Measurements from ENCODE around the gene CYP4F12. TPM values are rescaled to one million over a fixed set of nuclear protein-coding genes. Genes with fewer than 3 reads are reported as not detected.

The CYP4F12 gene
- total RNA-seq, 1 experiment from 2014 or later, result 5.7 TPM

DNA sequence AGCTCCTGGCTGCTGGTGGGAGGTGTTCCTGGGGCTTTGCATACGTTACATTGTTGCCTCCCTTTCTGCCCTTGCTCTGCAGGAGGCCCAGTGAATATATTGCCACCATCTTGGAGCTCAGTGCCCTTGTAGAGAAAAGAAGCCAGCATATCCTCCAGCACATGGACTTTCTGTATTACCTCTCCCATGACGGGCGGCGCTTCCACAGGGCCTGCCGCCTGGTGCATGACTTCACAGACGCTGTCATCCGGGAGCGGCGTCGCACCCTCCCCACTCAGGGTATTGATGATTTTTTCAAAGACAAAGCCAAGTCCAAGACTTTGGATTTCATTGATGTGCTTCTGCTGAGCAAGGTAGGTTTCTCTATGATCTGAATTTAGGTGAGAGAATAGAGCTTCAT lies 10.5 kb downstream of the CYP4F12 start:
- H3K9me2 ChIP-seq (ENCODE audit: insufficient read depth), result no peaks in the 10 kb centered on the region
- ChIA-PET CTCF (no interaction called here), POLR2A (ENCODE audit: unreplicated experiment) (no interaction called here)
- H3K4me1 ChIP-seq (replicated peaks; ENCODE audit: insufficient read depth), result no peaks in the 10 kb centered on the region
- no peaks in the 10 kb centered on the region for H3K79me2 ChIP-seq (ENCODE audit: low read depth)
- DNase-seq, result no peak
- no peak overlapping the region for H3K4me3 ChIP-seq
- no peaks in the 10 kb centered on the region for H3F3A ChIP-seq (ENCODE audit: insufficient read depth, low read depth)
- no peaks in the 10 kb centered on the region for H3K36me3 ChIP-seq (ENCODE audit: low read depth)
- no peak overlapping the region for H3K27ac ChIP-seq
- no TSS peak for BruUV-seq (replicated peaks)
- intact Hi-C loops (cut with micrococcal nuclease; ENCODE audit: unreplicated experiment), result no loop called here
- no peaks in the 10 kb centered on the region for H4K20me1 ChIP-seq (ENCODE audit: insufficient read depth)
- no peaks in the 10 kb centered on the region for H3K27me3 ChIP-seq (ENCODE audit: insufficient read depth, low read depth)
- no peak for TF ChIP-seq EZH2 (IDR thresholded peaks at IDR 0.05; ENCODE audit: low read depth)
- TF ChIP-seq, protein P1, sequence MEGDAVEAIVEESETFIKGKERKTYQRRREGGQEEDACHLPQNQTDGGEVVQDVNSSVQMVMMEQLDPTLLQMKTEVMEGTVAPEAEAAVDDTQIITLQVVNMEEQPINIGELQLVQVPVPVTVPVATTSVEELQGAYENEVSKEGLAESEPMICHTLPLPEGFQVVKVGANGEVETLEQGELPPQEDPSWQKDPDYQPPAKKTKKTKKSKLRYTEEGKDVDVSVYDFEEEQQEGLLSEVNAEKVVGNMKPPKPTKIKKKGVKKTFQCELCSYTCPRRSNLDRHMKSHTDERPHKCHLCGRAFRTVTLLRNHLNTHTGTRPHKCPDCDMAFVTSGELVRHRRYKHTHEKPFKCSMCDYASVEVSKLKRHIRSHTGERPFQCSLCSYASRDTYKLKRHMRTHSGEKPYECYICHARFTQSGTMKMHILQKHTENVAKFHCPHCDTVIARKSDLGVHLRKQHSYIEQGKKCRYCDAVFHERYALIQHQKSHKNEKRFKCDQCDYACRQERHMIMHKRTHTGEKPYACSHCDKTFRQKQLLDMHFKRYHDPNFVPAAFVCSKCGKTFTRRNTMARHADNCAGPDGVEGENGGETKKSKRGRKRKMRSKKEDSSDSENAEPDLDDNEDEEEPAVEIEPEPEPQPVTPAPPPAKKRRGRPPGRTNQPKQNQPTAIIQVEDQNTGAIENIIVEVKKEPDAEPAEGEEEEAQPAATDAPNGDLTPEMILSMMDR (conservative IDR thresholded peaks at IDR 0.05), result no peak
- no peaks in the 10 kb centered on the region for H3K9me3 ChIP-seq (ENCODE audit: insufficient read depth, low read depth)
- no peak overlapping the region for H3K4me2 ChIP-seq
- H2AFZ ChIP-seq, result no peak overlapping the region

DNA sequence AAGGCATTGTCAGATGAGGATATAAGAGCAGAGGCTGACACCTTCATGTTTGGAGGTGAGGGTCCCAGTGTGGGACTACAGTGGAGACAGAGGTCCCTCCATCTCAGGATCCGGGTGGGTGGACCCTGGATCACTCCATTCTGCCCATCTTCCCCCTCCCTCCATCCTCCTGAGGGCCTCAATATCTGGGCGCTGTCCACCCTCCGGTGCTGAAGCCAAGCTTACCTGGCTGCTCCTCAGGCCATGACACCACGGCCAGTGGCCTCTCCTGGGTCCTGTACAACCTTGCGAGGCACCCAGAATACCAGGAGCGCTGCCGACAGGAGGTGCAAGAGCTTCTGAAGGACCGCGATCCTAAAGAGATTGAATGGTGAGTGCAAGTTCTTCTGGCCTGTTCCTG lies 11.9 kb downstream of the CYP4F12 start:
- Histone ChIP-seq H3K4me1 (replicated peaks; ENCODE audit: insufficient read depth) (no peaks in the 10 kb centered on the region), H3K36me3 (ENCODE audit: low read depth) (no peaks in the 10 kb centered on the region), H2AFZ (no peak overlapping the region), H4K20me1 (ENCODE audit: insufficient read depth) (no peaks in the 10 kb centered on the region), H3K4me2 (no peak overlapping the region), H3F3A (ENCODE audit: insufficient read depth, low read depth) (no peaks in the 10 kb centered on the region), H3K9me2 (ENCODE audit: insufficient read depth) (no peaks in the 10 kb centered on the region), H3K4me3 (no peak overlapping the region), H3K27ac (no peak overlapping the region), H3K27me3 (ENCODE audit: insufficient read depth, low read depth) (no peaks in the 10 kb centered on the region), H3K9me3 (ENCODE audit: insufficient read depth, low read depth) (no peaks in the 10 kb centered on the region), H3K79me2 (ENCODE audit: low read depth) (no peaks in the 10 kb centered on the region)
- no TSS peak for BruUV-seq (replicated peaks)
- TF ChIP-seq EZH2 (IDR thresholded peaks at IDR 0.05; ENCODE audit: low read depth), result no peak
- TF ChIP-seq, protein P1 (conservative IDR thresholded peaks at IDR 0.05), result no peak
- ChIA-PET CTCF (no interaction called here), POLR2A (ENCODE audit: unreplicated experiment) (no interaction called here)
- intact Hi-C loops (cut with micrococcal nuclease; ENCODE audit: unreplicated experiment), result no loop called here
- peak in 1 of 2 experiments; percentile 16 for DNase-seq

GRCh38 chr19:15696654-15697194 lies 23.8 kb downstream of the CYP4F12 start:
- POLR2A ChIA-PET (ENCODE audit: unreplicated experiment), result no interaction called here
- H3K27ac ChIP-seq, result no peak overlapping the region
- H3K4me2 ChIP-seq, result no peak overlapping the region
- CTCF ChIA-PET, result no interaction called here
- no peak for DNase-seq
- H3K27me3 ChIP-seq (ENCODE audit: insufficient read depth, low read depth), result no peaks in the 10 kb centered on the region
- no peaks in the 10 kb centered on the region for H3K9me3 ChIP-seq (ENCODE audit: insufficient read depth, low read depth)
- BruUV-seq (replicated peaks), result no TSS peak
- no peaks in the 10 kb centered on the region for H3K9me2 ChIP-seq (ENCODE audit: insufficient read depth)
- H3F3A ChIP-seq (ENCODE audit: insufficient read depth, low read depth), result peaks cover 4% of the 10 kb centered on the region; the same call in 1 of the 2 replicates
- no peaks in the 10 kb centered on the region for H3K79me2 ChIP-seq (ENCODE audit: low read depth)
- H3K36me3 ChIP-seq (ENCODE audit: low read depth), result no peaks in the 10 kb centered on the region
- peaks cover 4% of the 10 kb centered on the region for H3K4me1 ChIP-seq (replicated peaks; ENCODE audit: insufficient read depth)
- TF ChIP-seq, protein P1 (conservative IDR thresholded peaks at IDR 0.05), result no peak
- TF ChIP-seq EZH2 (IDR thresholded peaks at IDR 0.05; ENCODE audit: low read depth), result no peak
- H3K4me3 ChIP-seq, result no peak overlapping the region
- no peak overlapping the region for H2AFZ ChIP-seq
- H4K20me1 ChIP-seq (ENCODE audit: insufficient read depth), result no peaks in the 10 kb centered on the region
- intact Hi-C loops (cut with micrococcal nuclease; ENCODE audit: unreplicated experiment), result no loop called here

Measured in PC-9 (cell line).